Measurements from ENCODE around the gene IER3IP1. TPM values are rescaled to one million over a fixed set of nuclear protein-coding genes. Genes with fewer than 3 reads are reported as not detected.
"Not testable (repeated sequence)": the region's sequence is repeated elsewhere in the genome, so short reads cannot be mapped to it uniquely, and the experiment has no call there.

IER3IP1 gene
- total and polyA plus RNA-seq, 3 experiments from 2014 or later = 15.6 to 20.9 (median 19.0) TPM

DNA sequence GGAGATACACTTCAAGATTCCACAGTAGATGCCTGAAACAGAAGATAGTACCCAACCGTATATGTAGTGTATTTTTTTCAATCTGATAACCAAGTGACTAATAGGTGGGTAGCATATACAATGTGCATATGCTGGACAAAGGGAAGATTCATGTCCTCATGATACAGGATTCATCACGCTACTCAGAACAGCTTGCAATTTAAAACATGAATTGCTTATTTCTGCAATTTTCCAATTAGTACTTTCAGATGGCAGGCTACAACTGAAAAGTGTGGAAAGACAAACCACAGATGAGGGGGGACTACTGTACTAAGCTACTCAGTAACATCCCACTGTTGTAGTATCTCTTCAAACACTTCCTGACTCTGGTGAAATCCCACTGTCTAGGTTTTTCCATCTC lies 3.7 kb downstream of the IER3IP1 start:
- POLR2A ChIA-PET = no interaction called here

DNA sequence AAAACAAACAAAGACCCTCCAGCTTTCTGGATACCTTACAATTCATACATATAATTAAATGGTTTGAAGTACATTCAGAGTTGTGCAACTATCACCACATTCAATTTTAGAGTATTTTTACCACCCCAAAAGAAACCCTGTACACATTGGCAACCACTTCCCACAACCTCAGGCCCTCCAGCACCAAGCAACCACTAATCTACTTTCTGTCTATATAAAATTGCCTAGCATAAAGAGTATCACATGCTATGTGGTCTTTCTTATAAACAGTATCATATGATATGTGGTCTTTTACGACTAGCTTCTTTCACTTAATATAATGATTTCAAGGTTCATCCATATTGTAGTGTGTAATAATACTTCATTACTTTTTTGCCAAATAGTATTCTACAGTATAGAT lies 7.3 kb downstream of the IER3IP1 start:
- DNase-seq = no peak
- POLR2A ChIA-PET = no interaction called here
- no peaks in the 10 kb centered on the region for H3K27me3 Mint-ChIP-seq
- H3K27ac ChIP-seq (ENCODE audit: low read depth, low read length) = no peak overlapping the region
- H3K27ac Mint-ChIP-seq = peak overlapping the region in 2 of 8 donors; percentile 56 to 75
- no peak overlapping the region for H3K4me3 ChIP-seq (ENCODE audit: low read length)
- no peaks in the 10 kb centered on the region for H3K27me3 ChIP-seq (ENCODE audit: insufficient read depth, low read length, poor library complexity, severe bottlenecking)
- no peaks in the 10 kb centered on the region for H3K36me3 ChIP-seq (ENCODE audit: insufficient read depth, low read length)
- H3K4me1 ChIP-seq (ENCODE audit: insufficient read depth, low read length) = peaks cover 10% of the 10 kb centered on the region
- H3K9me3 Mint-ChIP-seq = no peaks in the 10 kb centered on the region
- peaks cover 31 to 49% (median 35%) of the 10 kb centered on the region in 3 donors for H3K4me1 Mint-ChIP-seq
- H3K36me3 Mint-ChIP-seq = peaks cover 0 to 12% (median 5%) of the 10 kb centered on the region in 3 donors
- no peaks in the 10 kb centered on the region for H3K9me3 ChIP-seq (ENCODE audit: low read length)
- H3K4me3 Mint-ChIP-seq = peak overlapping the region in 2 of 7 donors; percentile 32 to 38
- CTCF ChIA-PET = no interaction called here

More for the DNA sequence above, 3.7 kb downstream of the IER3IP1 start:
- Histone ChIP-seq H3K4me1 (ENCODE audit: insufficient read depth, low read length) (peaks cover 25% of the 10 kb centered on the region), H3K9me3 (ENCODE audit: low read length) (no peaks in the 10 kb centered on the region), H3K4me3 (ENCODE audit: low read length) (no peak overlapping the region), H3K27me3 (ENCODE audit: insufficient read depth, low read length, poor library complexity, severe bottlenecking) (no peaks in the 10 kb centered on the region), H3K27ac (ENCODE audit: low read depth, low read length) (no peak overlapping the region), H3K36me3 (ENCODE audit: insufficient read depth, low read length) (no peaks in the 10 kb centered on the region)
- DNase-seq = no peak
- peaks cover 12 to 31% (median 17%) of the 10 kb centered on the region in 3 donors for H3K4me1 Mint-ChIP-seq
- H3K4me3 Mint-ChIP-seq = no peak overlapping the region
- CTCF ChIA-PET = interaction anchor here (0.9 kb wide), 1 partner anchor 22 kb away, joined by 3 read pairs; the partner anchor contains the start of gene HDHD2
- H3K9me3 Mint-ChIP-seq = no peaks in the 10 kb centered on the region
- H3K36me3 Mint-ChIP-seq = peaks cover 0 to 9% (median 0%) of the 10 kb centered on the region in 3 donors
- no peak overlapping the region for H3K27ac Mint-ChIP-seq
- no peaks in the 10 kb centered on the region for H3K27me3 Mint-ChIP-seq

DNA sequence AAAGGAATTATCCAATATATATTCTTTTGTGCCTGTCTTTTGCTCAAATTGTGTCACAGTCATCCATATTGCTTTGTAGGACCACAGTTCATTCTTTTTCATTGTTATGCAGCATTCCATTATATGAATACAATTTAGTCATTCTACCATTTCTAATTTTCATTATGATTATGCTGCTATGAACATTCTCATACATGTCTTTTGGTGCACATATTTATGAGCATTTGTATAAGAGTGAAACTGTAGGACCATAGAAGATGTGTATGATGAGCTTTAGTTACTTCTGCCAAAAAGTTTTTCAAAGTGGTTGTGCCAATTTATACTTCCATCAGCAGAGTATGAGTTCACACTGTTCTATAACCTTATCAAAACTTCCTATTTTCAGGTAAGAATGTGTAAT lies 7.7 kb downstream of the IER3IP1 start:
- H3K27ac ChIP-seq (ENCODE audit: low read depth, low read length) = no peak overlapping the region
- H3K4me3 ChIP-seq (ENCODE audit: low read length) = no peak overlapping the region
- H3K9me3 ChIP-seq (ENCODE audit: low read length) = no peaks in the 10 kb centered on the region
- Mint-ChIP-seq H3K36me3 (peaks cover 0 to 12% (median 5%) of the 10 kb centered on the region in 3 donors), H3K4me3 (peak overlapping the region in 1 of 7 donors; percentile 38), H3K9me3 (no peaks in the 10 kb centered on the region), H3K4me1 (peaks cover 33 to 53% (median 39%) of the 10 kb centered on the region in 3 donors), H3K27ac (peak overlapping the region in 2 of 8 donors; percentile 56 to 75), H3K27me3 (no peaks in the 10 kb centered on the region)
- H3K36me3 ChIP-seq (ENCODE audit: insufficient read depth, low read length) = no peaks in the 10 kb centered on the region
- CTCF ChIA-PET = no interaction called here
- POLR2A ChIA-PET = interaction anchor here (0.6 kb wide), 1 partner anchor 21 kb away, joined by 4 read pairs; no protein-coding TSS in a partner anchor
- no peaks in the 10 kb centered on the region for H3K27me3 ChIP-seq (ENCODE audit: insufficient read depth, low read length, poor library complexity, severe bottlenecking)
- H3K4me1 ChIP-seq (ENCODE audit: insufficient read depth, low read length) = peaks cover 6% of the 10 kb centered on the region
- DNase-seq = no peak

DNA sequence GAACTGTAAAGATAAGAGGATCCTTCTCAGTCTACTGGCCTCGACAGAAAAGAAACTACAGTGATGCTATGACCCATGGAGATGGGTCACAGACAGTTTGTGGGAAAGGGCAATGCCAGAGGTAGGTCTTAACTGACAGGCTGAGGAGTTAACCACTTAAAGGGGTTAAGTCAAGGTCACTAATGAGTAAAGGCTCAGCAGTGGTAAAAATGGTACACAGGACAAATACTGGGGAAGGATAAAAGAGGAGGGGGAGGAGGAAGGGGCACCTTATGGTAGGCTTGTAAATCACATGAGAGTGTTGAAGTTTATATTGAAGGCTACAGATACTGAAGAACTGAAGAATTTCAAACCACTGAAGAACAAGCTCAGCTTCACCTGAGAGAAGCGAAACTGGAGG lies 9.9 kb downstream of the IER3IP1 start:
- Histone ChIP-seq H3K9me3 (ENCODE audit: low read length) (no peaks in the 10 kb centered on the region), H3K4me1 (ENCODE audit: insufficient read depth, low read length) (no peaks in the 10 kb centered on the region), H3K36me3 (ENCODE audit: insufficient read depth, low read length) (no peaks in the 10 kb centered on the region), H3K27me3 (ENCODE audit: insufficient read depth, low read length, poor library complexity, severe bottlenecking) (no peaks in the 10 kb centered on the region), H3K27ac (ENCODE audit: low read depth, low read length) (no peak overlapping the region), H3K4me3 (ENCODE audit: low read length) (no peak overlapping the region)
- CTCF ChIA-PET = no interaction called here
- Mint-ChIP-seq H3K27ac (peak overlapping the region in 3 of 8 donors; percentile 1 to 56 (median 32)), H3K27me3 (no peaks in the 10 kb centered on the region), H3K36me3 (peaks cover 0 to 12% (median 5%) of the 10 kb centered on the region in 3 donors), H3K4me3 (no peak overlapping the region), H3K4me1 (peaks cover 44 to 63% (median 53%) of the 10 kb centered on the region in 3 donors), H3K9me3 (no peaks in the 10 kb centered on the region)
- POLR2A ChIA-PET = interaction anchor here (0.8 kb wide), 1 partner anchor 54 kb away, joined by 4 read pairs; no protein-coding TSS in a partner anchor
- DNase-seq = no peak

DNA sequence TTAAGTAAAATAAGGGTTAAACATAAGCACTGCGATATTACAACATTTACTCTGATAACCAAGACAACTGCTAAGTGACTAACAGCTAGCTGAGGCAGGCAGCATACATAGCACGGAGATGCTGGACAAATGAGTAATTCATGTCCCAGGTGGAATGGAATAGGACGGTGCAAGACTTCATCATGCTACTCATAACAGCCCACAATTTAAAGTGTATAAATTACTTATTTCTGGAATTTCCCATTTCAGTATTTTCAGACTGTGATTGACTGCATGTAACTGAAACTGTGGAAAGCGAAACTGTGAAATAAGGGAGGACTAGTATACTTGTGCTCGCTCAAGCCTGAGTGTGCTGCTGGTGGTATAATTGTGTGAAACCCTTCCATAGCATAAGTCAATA lies 12.9 kb downstream of the IER3IP1 start:
- Histone ChIP-seq H3K4me1 (ENCODE audit: insufficient read depth, low read length) (no peaks in the 10 kb centered on the region), H3K27me3 (ENCODE audit: insufficient read depth, low read length, poor library complexity, severe bottlenecking) (no peaks in the 10 kb centered on the region), H3K27ac (ENCODE audit: low read depth, low read length) (no peak overlapping the region), H3K4me3 (ENCODE audit: low read length) (no peak overlapping the region), H3K9me3 (ENCODE audit: low read length) (no peaks in the 10 kb centered on the region), H3K36me3 (ENCODE audit: insufficient read depth, low read length) (no peaks in the 10 kb centered on the region)
- peaks cover 0 to 14% (median 5%) of the 10 kb centered on the region in 3 donors for H3K36me3 Mint-ChIP-seq
- POLR2A ChIA-PET = no interaction called here
- H3K4me3 Mint-ChIP-seq = peak overlapping the region in 4 of 7 donors; percentile 29 to 66 (median 46)
- H3K9me3 Mint-ChIP-seq = no peaks in the 10 kb centered on the region
- CTCF ChIA-PET = no interaction called here
- peaks cover 33 to 53% (median 42%) of the 10 kb centered on the region in 3 donors for H3K4me1 Mint-ChIP-seq
- no peaks in the 10 kb centered on the region for H3K27me3 Mint-ChIP-seq
- H3K27ac Mint-ChIP-seq = no peak overlapping the region
- no peak for DNase-seq

DNA sequence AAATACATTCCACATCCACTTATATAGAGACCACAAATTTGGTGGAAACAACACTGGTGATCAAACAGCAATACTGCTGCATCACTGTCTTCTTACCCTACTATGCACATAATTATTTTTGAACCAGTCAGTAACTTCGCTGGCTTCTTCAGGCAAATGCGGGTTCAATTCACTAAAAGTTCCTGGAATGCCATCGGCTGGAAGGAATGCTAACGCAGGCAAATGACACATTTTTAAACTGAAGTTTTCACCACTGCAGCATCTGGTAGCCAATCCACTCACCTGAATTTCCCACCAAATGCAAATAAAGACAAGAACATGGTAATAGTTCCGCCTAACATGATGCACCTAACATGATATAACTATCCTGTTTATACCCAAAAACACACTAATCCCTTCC lies 15.9 kb downstream of the IER3IP1 start:
- Histone ChIP-seq H3K36me3 (ENCODE audit: insufficient read depth, low read length) (no peaks in the 10 kb centered on the region), H3K9me3 (ENCODE audit: low read length) (no peaks in the 10 kb centered on the region), H3K27ac (ENCODE audit: low read depth, low read length) (no peak overlapping the region), H3K4me1 (ENCODE audit: insufficient read depth, low read length) (no peaks in the 10 kb centered on the region), H3K4me3 (ENCODE audit: low read length) (no peak overlapping the region), H3K27me3 (ENCODE audit: insufficient read depth, low read length, poor library complexity, severe bottlenecking) (no peaks in the 10 kb centered on the region)
- peaks cover 0 to 23% (median 4%) of the 10 kb centered on the region in 3 donors for H3K36me3 Mint-ChIP-seq
- no peak overlapping the region for H3K4me3 Mint-ChIP-seq
- ChIA-PET CTCF (no interaction called here), POLR2A (no interaction called here)
- H3K27me3 Mint-ChIP-seq = no peaks in the 10 kb centered on the region
- H3K27ac Mint-ChIP-seq = no peak overlapping the region
- H3K4me1 Mint-ChIP-seq = peaks cover 25 to 40% (median 28%) of the 10 kb centered on the region in 3 donors
- DNase-seq = no peak
- H3K9me3 Mint-ChIP-seq = no peaks in the 10 kb centered on the region

DNA sequence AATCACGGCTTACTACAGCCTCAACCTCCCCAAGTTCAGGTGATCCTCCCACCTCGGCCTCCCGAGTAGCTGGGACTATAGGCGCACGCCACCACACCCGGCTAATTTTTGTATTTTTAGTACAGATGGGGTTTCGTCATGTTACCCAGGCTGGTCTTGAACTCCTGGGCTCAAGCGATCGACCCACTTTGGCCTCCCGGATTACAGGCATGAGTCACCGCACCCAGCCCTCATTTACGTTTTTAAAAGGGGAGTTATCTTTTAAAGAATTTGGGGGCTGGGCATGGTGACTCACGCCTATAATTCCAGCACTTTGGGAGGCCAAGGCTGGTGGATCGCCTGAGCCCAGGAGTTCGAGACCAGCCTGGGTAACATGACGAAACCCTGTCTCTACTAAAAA lies 17.8 kb downstream of the IER3IP1 start:
- DNase-seq; H3K9me3 ChIP-seq (ENCODE audit: low read length); H3K9me3 Mint-ChIP-seq; H3K4me3 ChIP-seq (ENCODE audit: low read length); H3K36me3 ChIP-seq (ENCODE audit: insufficient read depth, low read length); H3K27me3 Mint-ChIP-seq; H3K27ac Mint-ChIP-seq; H3K4me3 Mint-ChIP-seq; H3K4me1 ChIP-seq (ENCODE audit: insufficient read depth, low read length); POLR2A ChIA-PET; H3K27ac ChIP-seq (ENCODE audit: low read depth, low read length); H3K27me3 ChIP-seq (ENCODE audit: insufficient read depth, low read length, poor library complexity, severe bottlenecking); CTCF ChIA-PET: not testable (repeated sequence)
- peaks cover 0 to 30% (median 1%) of the 10 kb centered on the region in 3 donors for H3K36me3 Mint-ChIP-seq
- peaks cover 13 to 24% (median 14%) of the 10 kb centered on the region in 3 donors for H3K4me1 Mint-ChIP-seq

DNA sequence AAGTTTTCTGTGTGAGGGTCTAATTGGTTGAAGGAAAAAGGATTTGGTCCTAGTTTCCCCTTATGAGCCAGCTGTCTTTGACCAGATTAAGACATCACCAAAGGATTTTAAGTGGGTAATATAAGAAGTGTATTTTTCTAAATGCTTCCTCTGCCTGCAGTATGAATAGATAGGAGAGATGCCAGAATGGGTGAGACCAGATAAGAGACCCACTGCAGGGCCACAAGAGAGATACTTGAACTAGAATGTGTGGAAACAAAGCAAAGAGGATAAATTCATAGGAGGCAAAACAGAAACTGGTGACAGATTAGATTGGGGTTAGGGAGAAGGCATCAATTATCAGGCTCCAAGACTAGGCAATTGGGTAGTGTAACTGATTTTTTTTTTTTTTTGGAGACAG lies 24.7 kb downstream of the IER3IP1 start:
- peak overlapping the region; percentile 77 for H3K27ac ChIP-seq (ENCODE audit: low read depth, low read length)
- no peaks in the 10 kb centered on the region for H3K9me3 ChIP-seq (ENCODE audit: low read length)
- peaks cover 0 to 34% (median 3%) of the 10 kb centered on the region in 3 donors for H3K36me3 Mint-ChIP-seq
- no peaks in the 10 kb centered on the region for H3K27me3 Mint-ChIP-seq
- H3K4me3 Mint-ChIP-seq = peak overlapping the region; percentile 93 to 99 (median 97)
- peaks cover 29% of the 10 kb centered on the region for H3K4me1 ChIP-seq (ENCODE audit: insufficient read depth, low read length)
- H3K4me3 ChIP-seq (ENCODE audit: low read length) = peak overlapping the region; percentile 72
- H3K9me3 Mint-ChIP-seq = no peaks in the 10 kb centered on the region
- no peaks in the 10 kb centered on the region for H3K27me3 ChIP-seq (ENCODE audit: insufficient read depth, low read length, poor library complexity, severe bottlenecking)
- peaks cover 37 to 51% (median 48%) of the 10 kb centered on the region in 3 donors for H3K4me1 Mint-ChIP-seq
- ChIA-PET CTCF (interaction anchor here (0.9 to 1.3 kb wide), 3 partner anchors 21 to 25 kb away, joined by 3 to 4 read pairs (median 3); partner anchors contain the start of gene IER3IP1), POLR2A (no interaction called here)
- DNase-seq = no peak
- H3K27ac Mint-ChIP-seq = peak overlapping the region; percentile 90 to 100 (median 98)
- no peaks in the 10 kb centered on the region for H3K36me3 ChIP-seq (ENCODE audit: insufficient read depth, low read length)
